HG03108 (cell line): Measurements from ENCODE around the gene CSTF1.
"Not testable (repeated sequence)": the region's sequence is repeated elsewhere in the genome, so short reads cannot be mapped to it uniquely, and the experiment has no call there.

Experiments
- ATAC-seq: cut with Tn5 transposase; IDR thresholded peaks from one replicate; pipeline ENCODE4 v1.9.1; 2021; ENCODE audit warnings: moderate library complexity; ENCODE audit not compliant: unreplicated experiment

Gene CSTF1

GRCh38 chr20:56403465-56403864 is 11.0 kb downstream of the CSTF1 start:
- no peak for ATAC-seq

GRCh38 chr20:56405356-56405755 is 12.9 kb downstream of the CSTF1 start:
- ATAC-seq = not testable (repeated sequence)

- ATAC-seq = no peak
Observed at GRCh38 chr20:56406910-56407309, 14.5 kb downstream of the CSTF1 start.

- ATAC-seq = no peak
Observed at GRCh38 chr20:56409521-56409920, 17.1 kb downstream of the CSTF1 start.

GRCh38 chr20:56409956-56410355 is 17.5 kb downstream of the CSTF1 start:
- no peak for ATAC-seq

- ATAC-seq = not testable (repeated sequence)
Observed at GRCh38 chr20:56411287-56411686, 18.8 kb downstream of the CSTF1 start.

GRCh38 chr20:56411759-56412472 is 19.5 kb downstream of the CSTF1 start, which contains the start of gene CASS4:
TSS of gene CASS4 (plus strand) at chr20:56412260. CDS start at chr20:56412459, 199 bp downstream.
- peak; percentile 58 for ATAC-seq

- ATAC-seq = no peak
Observed at GRCh38 chr20:56412473-56412790, 20.0 kb downstream of the CSTF1 start.

GRCh38 chr20:56412949-56413348 is 20.5 kb downstream of the CSTF1 start:
- ATAC-seq = no peak

- ATAC-seq = no peak
Observed at GRCh38 chr20:56414842-56415765, 22.7 kb downstream of the CSTF1 start.

- ATAC-seq = no peak
Observed at GRCh38 chr20:56417402-56417801, 25.0 kb downstream of the CSTF1 start.

GRCh38 chr20:56417911-56418310 is 25.5 kb downstream of the CSTF1 start:
- no peak for ATAC-seq

GRCh38 chr20:56418385-56418861 is 26.0 kb downstream of the CSTF1 start:
- ATAC-seq = no peak

- no peak for ATAC-seq
Observed at GRCh38 chr20:56420028-56420427, 27.6 kb downstream of the CSTF1 start.

GRCh38 chr20:56420940-56421688 is 28.7 kb downstream of the CSTF1 start:
- ATAC-seq = no peak

GRCh38 chr20:56422076-56422823 is 29.8 kb downstream of the CSTF1 start:
- ATAC-seq = no peak

GRCh38 chr20:56422824-56423189 is 30.4 kb downstream of the CSTF1 start:
- no peak for ATAC-seq

- no peak for ATAC-seq
Observed at GRCh38 chr20:56423211-56423610, 30.8 kb downstream of the CSTF1 start.

GRCh38 chr20:56423886-56424285 is 31.4 kb downstream of the CSTF1 start:
- no peak for ATAC-seq

- ATAC-seq = no peak
Observed at GRCh38 chr20:56424931-56425330, 32.5 kb downstream of the CSTF1 start.

GRCh38 chr20:56426026-56426425 is 33.6 kb downstream of the CSTF1 start:
- ATAC-seq = no peak
